CD4-positive, alpha-beta T cell treated with Interleukin-6 at 100 ng/mL for 8 hours (primary cell): ENCODE data around the gene IGSF23.

Experiments
- DNase-seq: peaks from one replicate; pipeline ENCODE4 v3.0.0-alpha.2; 2020; ENCODE audit warnings: mixed read lengths, low spot score

The IGSF23 gene

GRCh38 chr19:44641501-44642265, 28.3 kb downstream of the IGSF23 start:
- no peak for DNase-seq

DNA sequence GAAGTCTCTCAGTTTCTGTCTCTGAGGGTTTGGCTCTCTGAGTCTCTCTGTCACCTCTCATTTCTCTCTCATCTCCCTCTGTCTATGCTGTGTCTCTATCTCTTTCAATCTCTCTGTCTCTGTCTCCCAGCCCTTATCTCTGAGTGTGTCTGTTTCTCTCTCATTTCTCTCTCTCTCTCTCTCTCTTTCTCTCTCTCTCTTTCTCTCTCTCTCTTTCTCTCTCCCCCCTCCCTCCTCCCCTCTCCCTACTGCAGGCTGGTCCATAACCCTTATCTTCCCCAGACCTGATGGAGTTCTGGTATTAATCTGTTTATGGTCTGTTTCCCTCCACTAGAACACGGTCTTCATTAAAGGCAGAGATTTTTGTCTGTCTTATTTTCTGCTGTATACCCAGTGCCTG, 29.0 kb downstream of the IGSF23 start:
- DNase-seq = no peak

GRCh38 chr19:44643605-44644401, 30.4 kb downstream of the IGSF23 start, which contains the start of gene PVR:
Gene PVR (plus strand): TSS chr19:44643910. CDS start chr19:44644097, 187 bp downstream.
- DNase-seq = no peak

DNA sequence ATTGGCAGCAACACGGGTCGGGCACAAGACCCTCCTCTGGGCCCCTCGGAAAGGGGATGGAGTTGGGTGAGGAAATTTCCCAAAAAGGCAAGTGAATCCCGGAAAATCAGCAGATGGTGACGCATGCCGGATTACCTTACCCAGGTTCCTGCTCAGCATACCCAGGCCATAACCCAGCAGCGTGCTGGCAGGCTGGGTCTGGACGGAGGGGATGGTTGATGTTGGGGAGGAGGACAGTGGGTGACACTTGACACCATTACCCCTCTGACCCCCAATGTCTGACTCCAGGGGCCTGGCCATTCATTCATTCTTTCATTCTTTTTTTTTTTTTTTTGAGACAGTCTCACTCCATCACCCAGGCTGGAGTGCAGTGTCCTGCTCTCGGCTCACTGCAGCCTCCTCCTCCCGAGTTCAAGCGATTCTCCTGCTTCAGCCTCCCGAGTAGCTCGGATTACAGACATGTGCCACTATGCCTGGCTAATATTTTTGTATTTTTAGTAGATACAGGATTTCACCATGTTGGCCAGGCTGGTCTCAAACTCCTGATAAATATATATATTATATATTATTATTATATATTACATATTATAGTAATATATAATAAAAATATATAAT, 31.1 kb downstream of the IGSF23 start:
- DNase-seq = no peak

GRCh38 chr19:44645407-44646048, 32.2 kb downstream of the IGSF23 start:
- no peak for DNase-seq

GRCh38 chr19:44646049-44646416, 32.7 kb downstream of the IGSF23 start:
- no peak for DNase-seq

GRCh38 chr19:44647144-44647543, 33.8 kb downstream of the IGSF23 start:
- DNase-seq = no peak

- DNase-seq = no peak
Measured at GRCh38 chr19:44648631-44649251, 35.4 kb downstream of the IGSF23 start.

DNA sequence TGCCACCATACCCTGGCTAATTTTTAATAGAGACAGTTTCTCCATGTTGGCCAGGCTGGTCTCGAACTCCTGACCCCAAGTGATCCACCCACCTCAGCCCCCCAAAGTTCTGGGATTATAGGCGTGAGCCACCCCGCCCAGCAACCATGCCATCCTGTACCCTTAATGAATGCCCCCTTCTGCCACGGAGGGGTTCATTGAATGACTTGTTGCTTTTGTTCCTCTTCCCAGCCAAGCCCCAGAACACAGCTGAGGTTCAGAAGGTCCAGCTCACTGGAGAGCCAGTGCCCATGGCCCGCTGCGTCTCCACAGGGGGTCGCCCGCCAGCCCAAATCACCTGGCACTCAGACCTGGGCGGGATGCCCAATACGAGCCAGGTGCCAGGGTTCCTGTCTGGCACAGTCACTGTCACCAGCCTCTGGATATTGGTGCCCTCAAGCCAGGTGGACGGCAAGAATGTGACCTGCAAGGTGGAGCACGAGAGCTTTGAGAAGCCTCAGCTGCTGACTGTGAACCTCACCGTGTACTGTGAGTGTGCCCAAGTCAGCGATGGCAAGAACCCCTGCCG, 36.3 kb downstream of the IGSF23 start:
- DNase-seq = no peak

GRCh38 chr19:44653343-44653742, 40.0 kb downstream of the IGSF23 start:
- no peak for DNase-seq

DNA sequence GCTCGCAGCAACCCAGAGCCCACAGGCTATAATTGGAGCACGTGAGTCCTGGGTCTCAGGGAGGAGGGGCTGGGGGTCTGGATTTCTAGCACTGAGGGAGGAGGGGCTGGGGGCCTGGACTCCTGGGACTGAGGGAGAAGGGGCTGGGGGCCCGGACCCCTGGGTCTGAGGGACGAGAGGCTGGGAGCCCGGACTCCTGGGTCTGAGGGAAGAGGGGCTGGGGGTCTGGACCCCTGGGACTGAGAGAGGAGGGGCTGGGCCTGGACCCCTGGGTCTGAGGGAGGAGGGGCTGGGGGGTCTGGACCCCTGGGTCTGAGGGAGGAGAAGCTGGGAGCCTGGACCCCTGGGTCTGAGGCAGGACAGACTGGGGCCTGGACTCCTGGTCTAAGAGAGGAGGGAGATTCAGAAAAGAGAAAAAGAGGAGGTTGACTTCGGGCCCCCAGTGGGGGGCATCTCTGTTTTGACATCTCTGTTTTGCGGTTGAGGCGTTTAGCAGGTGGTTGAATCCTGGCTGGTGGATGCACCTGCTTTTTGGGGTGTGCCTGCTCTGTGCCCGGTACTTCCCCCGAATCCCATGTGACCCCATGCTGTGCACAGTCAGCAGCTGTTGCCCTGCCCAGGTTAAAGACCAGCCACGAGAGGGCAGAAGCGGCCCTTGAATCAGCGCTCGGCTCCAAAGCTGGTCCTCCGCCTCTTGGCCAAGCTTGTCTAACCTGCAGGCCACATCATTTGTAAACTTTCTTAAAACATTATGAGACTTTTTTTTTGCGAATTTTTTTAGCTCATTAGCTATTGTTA, 40.8 kb downstream of the IGSF23 start:
- peak; percentile 69 for DNase-seq

DNA sequence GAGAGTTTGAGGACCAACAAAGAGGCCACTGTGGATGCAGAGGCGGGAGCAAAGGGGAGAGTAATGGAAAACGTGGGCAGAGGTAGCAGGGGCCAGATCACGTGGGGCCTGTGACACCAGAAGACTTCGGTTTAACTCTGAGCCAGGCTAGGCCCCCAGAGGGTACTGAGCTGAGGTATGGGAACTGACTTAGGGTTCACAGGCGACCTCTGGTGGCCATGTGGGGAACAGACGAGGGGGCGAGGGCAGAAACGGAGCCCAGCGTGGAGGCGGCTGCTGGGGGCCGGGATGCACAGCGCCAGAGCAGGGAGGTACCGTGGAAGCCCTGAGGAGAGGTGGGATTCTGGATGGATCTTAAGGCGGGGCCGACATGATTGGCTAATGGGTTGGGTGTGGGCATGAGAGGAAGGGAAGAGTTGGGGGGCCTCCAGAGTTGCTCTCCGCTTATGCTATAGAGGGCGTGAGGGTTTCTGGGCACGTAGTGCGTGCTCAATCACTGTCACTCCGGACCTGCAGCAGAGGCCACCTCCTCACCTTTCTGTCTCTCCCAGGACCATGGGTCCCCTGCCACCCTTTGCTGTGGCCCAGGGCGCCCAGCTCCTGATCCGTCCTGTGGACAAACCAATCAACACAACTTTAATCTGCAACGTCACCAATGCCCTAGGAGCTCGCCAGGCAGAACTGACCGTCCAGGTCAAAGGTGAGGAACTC, 44.0 kb downstream of the IGSF23 start:
- peak; percentile 42 for DNase-seq

- no peak for DNase-seq
Measured at GRCh38 chr19:44658069-44658733, 44.8 kb downstream of the IGSF23 start.

DNA sequence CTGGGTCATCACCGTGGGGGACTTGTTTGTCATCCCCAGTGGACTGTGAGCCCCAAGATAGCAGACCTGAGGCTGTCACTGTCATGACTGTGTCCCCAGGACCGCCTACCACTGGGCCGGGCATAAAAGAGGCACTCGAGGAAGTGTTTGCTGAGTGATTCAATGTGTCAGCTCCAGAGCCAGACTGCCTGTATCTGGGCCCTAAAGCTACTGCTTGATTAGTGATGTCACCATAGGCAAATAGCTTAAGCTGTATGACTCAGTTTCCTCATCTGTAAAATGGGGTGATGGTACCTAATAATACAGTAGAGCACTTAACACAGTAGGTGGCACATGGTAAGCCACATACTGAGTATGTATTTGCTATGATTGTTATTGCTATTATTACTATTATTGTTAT, 46.7 kb downstream of the IGSF23 start:
- no peak for DNase-seq

- DNase-seq = no peak
Measured at GRCh38 chr19:44661205-44661604, 47.8 kb downstream of the IGSF23 start.

GRCh38 chr19:44661904-44662303, 48.5 kb downstream of the IGSF23 start:
- DNase-seq = no peak

DNA sequence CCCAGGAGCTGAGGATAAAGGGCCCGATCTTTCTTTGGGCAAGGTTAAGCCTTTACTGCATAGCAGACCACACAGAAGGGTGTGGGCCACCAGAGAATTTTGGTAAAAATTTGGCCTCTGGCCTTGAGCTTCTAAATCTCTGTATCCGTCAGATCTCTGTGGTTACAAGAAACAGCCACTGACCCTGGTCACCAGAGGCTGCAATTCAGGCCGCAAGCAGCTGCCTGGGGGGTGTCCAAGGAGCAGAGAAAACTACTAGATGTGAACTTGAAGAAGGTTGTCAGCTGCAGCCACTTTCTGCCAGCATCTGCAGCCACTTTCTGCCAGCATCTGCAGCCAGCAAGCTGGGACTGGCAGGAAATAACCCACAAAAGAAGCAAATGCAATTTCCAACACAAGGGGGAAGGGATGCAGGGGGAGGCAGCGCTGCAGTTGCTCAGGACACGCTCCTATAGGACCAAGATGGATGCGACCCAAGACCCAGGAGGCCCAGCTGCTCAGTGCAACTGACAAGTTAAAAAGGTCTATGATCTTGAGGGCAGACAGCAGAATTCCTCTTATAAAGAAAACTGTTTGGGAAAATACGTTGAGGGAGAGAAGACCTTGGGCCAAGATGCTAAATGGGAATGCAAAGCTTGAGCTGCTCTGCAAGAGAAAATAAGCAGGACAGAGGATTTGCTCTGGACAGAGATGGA, 49.5 kb downstream of the IGSF23 start:
- no peak for DNase-seq

GRCh38 chr19:44663996-44664395, 50.6 kb downstream of the IGSF23 start:
- DNase-seq = no peak

GRCh38 chr19:44664976-44665375, 51.6 kb downstream of the IGSF23 start:
- DNase-seq = no peak
